DMS 273 (cell line): Measurements from ENCODE around the gene MFSD6.
A peak's percentile ranks its signal among the peaks of the same experiment; 100 is the strongest.

Experiments
- DNase-seq: peaks from one replicate; lab custom pipeline; 2025; ENCODE audit not compliant: unreplicated experiment; lab: John Stamatoyannopoulos, UW

The MFSD6 gene

GRCh38 chr2:190527214-190527613, 119.1 kb downstream of the MFSD6 start:
- no peak for DNase-seq

GRCh38 chr2:190527918-190528317, 119.8 kb downstream of the MFSD6 start:
- DNase-seq = no peak

- DNase-seq = no peak
Measured at GRCh38 chr2:190528521-190529001, 120.4 kb downstream of the MFSD6 start.

- DNase-seq = no peak
Measured at GRCh38 chr2:190529486-190530247, 121.5 kb downstream of the MFSD6 start.

GRCh38 chr2:190530248-190530900, 122.2 kb downstream of the MFSD6 start:
- peak; percentile 37 for DNase-seq

GRCh38 chr2:190532581-190532980, 124.4 kb downstream of the MFSD6 start:
- peak; percentile 36 for DNase-seq

- DNase-seq = peak; percentile 22
Measured at GRCh38 chr2:190533175-190533967, 125.2 kb downstream of the MFSD6 start.

- no peak for DNase-seq
Measured at GRCh38 chr2:190533968-190534309, 125.8 kb downstream of the MFSD6 start.

- peak; percentile 95 for DNase-seq
Measured at GRCh38 chr2:190534310-190535120, 126.4 kb downstream of the MFSD6 start, which contains the start of gene NEMP2. NEMP2 (minus strand) TSS chr2:190534722; CDS start chr2:190534655, 67 bp downstream.

GRCh38 chr2:190535121-190535439, 126.9 kb downstream of the MFSD6 start:
- no peak for DNase-seq

- peak; percentile 20 for DNase-seq
Measured at GRCh38 chr2:190535586-190535985, 127.4 kb downstream of the MFSD6 start.

- no peak for DNase-seq
Measured at GRCh38 chr2:190537765-190538164, 129.6 kb downstream of the MFSD6 start.

- no peak for DNase-seq
Measured at GRCh38 chr2:190538201-190538600, 130.0 kb downstream of the MFSD6 start.

GRCh38 chr2:190540048-190540447, 131.9 kb downstream of the MFSD6 start:
- peak; percentile 20 for DNase-seq

GRCh38 chr2:190545093-190545492, 136.9 kb downstream of the MFSD6 start:
- DNase-seq = no peak

- no peak for DNase-seq
Measured at GRCh38 chr2:190545555-190546385, 137.6 kb downstream of the MFSD6 start.

GRCh38 chr2:190546734-190547133, 138.6 kb downstream of the MFSD6 start:
- no peak for DNase-seq

- DNase-seq = no peak
Measured at GRCh38 chr2:190547886-190548285, 139.7 kb downstream of the MFSD6 start.

GRCh38 chr2:190550137-190550536, 142.0 kb downstream of the MFSD6 start:
- DNase-seq = no peak
